Fibroblast of the conjunctiva (primary cell): ENCODE data around the gene ZNF582.
"Not testable (repeated sequence)": the region's sequence is repeated elsewhere in the genome, so short reads cannot be mapped to it uniquely, and the experiment has no call there.

Experiments used
- DNase-seq: peaks from one replicate; pipeline ENCODE4 v3.0.0-alpha.2; 2010; ENCODE audit warnings: low read depth

ZNF582 gene

GRCh38 chr19:56351208-56351607 is 42.1 kb downstream of the ZNF582 start:
- no peak for DNase-seq

GRCh38 chr19:56350416-56351045 is 42.8 kb downstream of the ZNF582 start:
- DNase-seq: peak; percentile 17

DNA sequence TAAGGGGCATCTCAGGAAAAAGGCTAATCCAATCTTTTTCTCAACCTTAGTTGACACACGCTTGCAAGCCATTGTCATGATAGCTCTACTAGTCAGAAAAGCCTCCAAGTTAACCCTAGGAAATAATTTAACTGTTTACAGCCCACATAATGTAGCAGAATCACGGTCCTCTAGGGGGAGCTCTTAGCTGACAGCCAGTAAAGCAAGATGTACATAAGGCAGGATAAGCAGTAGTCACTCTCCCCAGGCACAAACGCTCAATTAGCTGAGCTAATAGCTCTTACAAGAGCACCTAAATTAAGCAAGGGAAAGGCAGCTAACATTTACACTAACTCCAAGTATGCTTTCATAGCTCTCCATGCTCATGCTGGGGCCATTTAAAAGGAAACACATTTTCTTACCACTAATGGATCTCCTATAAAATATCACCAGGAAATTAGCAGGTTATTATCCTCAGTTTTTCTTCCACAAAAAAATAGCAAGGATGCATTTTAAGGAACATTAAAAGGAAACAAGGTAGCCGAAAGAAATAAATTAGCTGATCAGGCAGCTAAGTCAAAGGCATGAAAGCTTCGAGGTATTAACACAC is 45.0 kb downstream of the ZNF582 start:
- no peak for DNase-seq

DNA sequence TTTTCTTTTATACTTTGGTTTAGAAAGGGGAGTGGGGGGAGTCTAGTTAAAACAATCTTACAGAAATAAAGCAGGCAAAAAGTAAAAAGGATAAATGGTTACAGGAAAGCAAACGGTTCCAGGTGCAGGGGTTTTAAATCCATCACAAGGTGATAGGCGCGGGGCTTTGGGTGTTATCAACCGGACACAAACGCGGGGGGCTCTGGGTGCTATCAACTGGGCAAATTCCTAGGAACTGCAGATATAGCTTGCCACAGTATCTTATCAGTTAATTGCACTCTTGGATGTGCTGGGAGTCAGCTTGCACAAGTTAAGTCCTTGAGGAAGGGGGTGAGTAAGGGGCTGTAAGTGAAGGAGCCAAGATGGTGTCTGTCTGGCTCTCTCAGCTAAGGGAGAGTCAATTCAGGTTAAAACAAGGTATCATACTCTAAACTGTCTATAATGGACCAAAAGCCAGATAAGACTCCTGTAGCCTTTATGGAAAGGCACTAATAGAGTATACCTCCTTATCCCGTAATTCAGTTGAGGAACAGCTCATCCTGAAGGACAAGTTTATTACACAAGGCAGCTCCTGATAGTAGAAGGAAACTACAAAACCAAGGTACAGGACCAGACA is 46.1 kb downstream of the ZNF582 start:
- DNase-seq: no peak

DNA sequence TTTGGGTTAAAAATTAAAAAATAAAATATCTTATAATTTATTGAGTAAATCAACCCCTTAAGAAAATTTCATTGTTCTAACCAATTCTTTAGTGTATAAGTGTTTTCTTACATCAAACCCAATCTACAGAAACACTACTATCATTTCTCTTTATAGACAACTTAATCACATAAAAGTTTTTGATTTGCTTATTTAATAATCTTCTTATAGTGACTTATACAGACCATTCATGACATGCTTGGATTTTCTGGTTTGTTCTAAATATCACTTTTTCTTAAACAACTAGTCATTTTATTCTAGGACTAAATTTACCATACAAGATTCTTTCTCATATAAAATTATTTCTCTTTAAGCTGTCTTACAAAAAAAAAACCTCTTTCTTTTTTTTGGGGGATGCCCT is 51.4 kb downstream of the ZNF582 start:
- DNase-seq: no peak

DNA sequence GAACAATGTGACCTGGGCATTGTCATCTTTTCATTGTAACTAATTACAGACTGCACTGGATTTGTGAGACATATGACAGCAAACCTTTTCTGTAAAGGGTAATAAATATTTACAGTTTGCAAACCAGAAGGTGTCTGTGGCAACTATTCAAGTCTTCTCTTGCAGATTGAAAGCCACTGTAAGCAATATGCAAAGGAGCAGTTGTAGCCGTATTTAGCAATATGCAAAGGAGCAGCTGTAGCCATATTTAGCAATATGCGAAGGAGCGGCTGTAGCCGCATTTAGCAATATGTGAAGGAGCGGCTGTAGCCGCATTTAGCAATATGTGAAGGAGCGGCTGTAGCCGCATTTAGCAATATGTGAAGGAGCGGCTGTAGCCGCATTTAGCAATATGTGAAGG is 54.3 kb downstream of the ZNF582 start:
- DNase-seq: not testable (repeated sequence)

DNA sequence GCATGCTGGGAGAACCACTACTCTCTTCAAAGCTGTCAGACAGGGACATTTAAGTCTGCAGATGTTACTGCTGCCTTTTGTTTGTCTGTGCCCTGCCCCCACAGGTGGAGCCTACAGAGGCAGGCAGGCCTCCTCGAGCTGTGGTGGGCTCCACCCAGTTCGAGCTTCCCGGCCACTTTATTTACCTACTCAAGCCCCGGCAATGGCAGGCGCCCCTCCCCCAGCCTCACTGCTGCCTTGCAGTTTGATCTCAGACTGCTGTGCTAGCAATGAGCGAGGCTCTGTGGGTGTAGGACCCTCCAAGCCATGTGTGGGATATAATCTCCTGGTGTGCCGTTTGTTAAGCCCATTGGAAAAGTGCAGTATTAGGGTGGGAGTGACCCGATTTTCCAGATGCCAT is 56.3 kb downstream of the ZNF582 start:
- DNase-seq: not testable (repeated sequence)

GRCh38 chr19:56335371-56335770 is 58.0 kb downstream of the ZNF582 start:
- DNase-seq: not testable (repeated sequence)

DNA sequence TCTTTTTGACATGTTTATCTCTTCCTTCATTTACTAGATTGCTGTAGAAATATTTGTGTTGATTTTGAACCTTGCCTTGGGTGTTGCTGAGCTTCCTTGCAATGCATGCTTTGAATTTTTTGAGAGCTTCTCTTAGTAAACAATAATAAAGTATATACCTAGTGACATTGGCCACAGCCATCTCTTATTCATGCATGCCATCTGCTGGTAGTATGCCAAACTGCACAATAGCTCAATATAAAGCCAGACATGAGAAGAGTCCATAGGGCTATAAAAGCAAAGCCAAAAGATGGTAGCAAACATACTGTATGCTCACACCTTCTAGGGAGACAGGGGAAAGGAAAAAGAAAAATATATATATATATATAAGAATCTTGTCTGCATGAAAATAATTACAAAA is 59.8 kb downstream of the ZNF582 start:
- DNase-seq: peak; percentile 26
